NCI-H2196 (cell line): Measurements from ENCODE around the gene BCKDHB.
"Not testable (repeated sequence)": the region's sequence is repeated elsewhere in the genome, so short reads cannot be mapped to it uniquely, and the experiment has no call there.

ENCODE experiments used
- DNase-seq: peaks from one replicate; lab custom pipeline; 2025; ENCODE audit not compliant: unreplicated experiment; lab: John Stamatoyannopoulos, UW

BCKDHB gene

GRCh38 chr6:80254716-80255115 is 148.2 kb downstream of the BCKDHB start:
- no peak for DNase-seq

DNA sequence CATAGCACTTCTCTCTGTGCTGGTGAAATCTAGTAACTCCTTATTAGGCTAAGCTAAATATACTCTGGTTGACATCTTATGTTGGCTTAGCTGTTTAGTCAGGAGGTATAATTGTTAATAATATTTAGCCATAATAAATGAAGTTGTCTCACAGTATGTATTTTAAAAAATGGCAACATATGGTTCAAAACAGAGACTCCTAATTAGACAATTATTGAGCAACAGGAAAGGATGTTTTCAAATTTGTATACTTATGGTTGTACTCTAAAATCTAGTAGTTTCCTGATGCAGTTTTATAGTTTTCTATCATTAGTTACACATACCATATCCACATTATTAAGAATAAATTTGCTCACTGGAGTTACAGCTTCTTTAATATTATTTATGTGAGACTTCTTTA is 150.2 kb downstream of the BCKDHB start:
- no peak for DNase-seq

DNA sequence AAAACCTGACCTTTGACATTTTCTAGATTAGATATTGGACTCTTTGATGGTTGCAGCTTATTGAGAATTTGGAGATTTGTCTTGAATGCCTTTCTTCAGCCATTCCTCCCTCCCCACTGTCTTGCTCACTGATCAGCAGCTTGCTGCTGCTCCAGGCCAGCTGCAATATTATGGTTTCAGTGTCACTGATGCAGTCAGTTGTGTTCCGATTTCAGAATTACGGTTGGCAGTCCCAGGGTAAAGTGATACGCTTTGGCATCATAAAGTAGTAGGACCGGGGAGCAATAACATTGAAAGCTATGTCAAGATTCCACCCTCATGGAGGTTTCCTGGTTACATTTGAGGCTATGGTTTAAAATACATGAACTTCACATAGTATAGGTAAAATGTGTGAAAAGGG is 152.6 kb downstream of the BCKDHB start:
- no peak for DNase-seq

DNA sequence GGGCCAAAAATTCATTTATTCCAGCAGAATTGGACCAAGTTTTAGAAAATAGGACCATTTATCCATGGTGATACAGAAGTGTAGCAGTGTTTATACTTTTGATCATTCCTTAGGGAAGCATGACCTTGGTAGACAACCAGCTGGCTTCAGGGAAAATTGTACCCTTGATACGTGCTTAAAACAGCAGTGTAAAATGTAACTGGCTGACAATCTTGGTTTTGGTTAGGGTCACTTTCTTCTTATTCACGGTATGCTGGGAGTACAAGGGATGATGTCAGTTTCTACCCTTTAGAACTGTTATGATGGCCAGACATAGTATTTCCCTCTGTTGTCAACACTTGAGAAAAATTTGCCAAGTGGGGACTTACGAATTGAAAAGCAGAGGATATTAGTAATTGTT is 157.1 kb downstream of the BCKDHB start:
- DNase-seq: no peak

DNA sequence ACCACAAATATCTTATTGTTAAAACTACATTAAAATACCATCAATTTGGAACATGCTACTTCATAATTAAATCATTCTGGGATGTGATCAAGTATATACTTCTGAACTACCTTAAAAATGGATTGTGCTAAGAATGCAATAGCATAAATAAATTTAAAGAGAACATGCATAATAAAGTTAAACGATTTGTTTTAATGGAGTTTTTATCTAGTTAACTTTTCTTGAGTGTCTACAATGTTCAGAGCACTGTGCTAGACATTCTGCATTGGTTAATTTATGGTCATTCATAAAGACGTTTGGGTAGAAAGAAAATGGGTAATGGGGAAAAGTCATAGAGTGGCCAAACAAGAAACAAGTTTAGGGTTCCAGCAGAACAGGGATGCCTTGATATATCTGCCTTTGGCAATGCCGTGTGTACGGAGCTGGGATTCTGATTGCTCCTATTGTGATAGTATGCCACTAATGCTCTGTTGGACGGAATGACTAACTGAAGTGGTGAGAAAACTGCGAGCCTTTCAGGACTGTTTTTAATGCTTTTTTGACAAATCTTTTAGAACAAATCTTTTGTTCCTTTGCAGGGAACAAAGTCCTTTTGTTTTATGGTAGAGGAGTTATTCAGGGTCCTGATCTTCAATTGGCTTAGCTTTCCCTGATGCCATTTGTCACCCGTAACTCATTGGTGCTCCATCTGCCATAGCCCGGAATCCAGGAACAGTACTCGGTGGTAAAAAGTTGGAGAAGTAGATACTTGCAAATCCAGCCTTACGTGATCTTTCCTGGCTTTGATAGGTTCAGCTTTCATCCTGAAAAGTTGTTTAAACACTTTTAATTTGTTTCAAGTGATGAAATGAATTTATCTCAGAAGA is 162.6 kb downstream of the BCKDHB start:
- DNase-seq: no peak

- DNase-seq: no peak
Observed at GRCh38 chr6:80271074-80271473, 164.6 kb downstream of the BCKDHB start.

DNA sequence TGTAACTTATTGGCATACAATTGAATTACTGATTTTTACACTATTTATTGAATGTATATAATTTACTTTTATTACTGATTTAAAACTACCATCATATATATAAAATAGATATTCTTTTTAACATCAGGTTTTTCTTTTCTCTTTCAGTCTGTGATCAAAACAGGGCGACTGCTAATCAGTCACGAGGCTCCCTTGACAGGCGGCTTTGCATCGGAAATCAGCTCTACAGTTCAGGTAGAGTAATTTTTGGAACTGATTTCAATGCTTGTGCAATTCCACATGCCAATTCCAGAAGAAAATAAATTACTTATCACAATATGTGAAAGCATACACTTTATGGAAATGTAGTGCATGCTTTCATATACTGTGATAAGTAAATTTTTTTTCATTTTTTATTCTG is 166.5 kb downstream of the BCKDHB start:
- no peak for DNase-seq

GRCh38 chr6:80276861-80277260 is 170.4 kb downstream of the BCKDHB start:
- DNase-seq: no peak

DNA sequence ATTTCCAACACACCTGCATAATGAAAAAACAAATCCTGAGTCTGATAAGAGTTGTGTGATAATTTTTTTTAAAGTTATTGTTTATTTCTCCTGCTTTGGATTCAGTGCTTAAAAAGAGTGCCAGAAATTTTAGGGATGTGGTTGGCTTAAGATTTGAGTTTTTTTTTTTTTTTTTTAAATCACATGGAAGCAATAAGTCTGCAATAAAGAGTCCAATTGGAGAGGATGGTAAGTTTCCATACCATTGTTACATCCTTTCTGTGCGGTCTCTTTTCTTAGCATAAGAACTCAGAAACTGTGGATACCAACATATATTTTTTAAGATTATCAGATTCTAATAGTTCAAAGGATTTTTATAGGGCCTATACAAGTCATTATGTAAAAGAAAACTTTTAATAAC is 171.0 kb downstream of the BCKDHB start:
- DNase-seq: no peak

DNA sequence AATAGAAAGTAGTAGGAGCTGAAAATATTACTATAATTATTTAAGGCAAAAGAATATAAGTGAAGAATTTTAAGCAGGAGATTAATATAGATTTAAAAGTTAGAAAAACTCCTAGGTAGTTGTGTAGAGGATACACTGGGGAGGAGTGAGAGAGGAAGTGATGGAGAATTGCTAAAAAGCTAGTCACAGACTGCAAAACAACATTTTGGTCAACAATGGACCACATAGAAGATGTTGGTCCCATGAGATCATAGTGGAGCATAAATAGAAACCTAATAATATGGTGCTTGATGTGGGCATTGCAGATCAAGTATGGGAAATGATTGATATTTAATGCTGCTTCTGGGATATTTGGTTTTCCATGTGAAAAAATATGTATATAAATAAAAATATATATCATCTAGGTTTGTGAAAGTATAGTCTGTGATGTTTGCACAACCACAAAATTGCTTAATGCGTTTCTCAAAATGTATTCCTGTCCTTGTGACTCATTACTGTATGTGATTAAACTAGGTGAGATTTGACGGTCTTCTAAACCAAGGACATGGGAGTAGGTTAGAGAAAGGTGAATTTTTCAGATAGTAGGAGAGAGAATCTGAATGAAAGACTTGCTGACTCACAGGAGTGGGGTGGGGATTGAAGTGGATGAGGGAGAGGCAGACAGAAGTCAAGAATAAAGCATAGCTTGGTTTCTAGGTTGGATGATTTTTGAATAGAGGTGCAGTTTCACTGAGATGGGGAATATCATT is 174.0 kb downstream of the BCKDHB start:
- no peak for DNase-seq

DNA sequence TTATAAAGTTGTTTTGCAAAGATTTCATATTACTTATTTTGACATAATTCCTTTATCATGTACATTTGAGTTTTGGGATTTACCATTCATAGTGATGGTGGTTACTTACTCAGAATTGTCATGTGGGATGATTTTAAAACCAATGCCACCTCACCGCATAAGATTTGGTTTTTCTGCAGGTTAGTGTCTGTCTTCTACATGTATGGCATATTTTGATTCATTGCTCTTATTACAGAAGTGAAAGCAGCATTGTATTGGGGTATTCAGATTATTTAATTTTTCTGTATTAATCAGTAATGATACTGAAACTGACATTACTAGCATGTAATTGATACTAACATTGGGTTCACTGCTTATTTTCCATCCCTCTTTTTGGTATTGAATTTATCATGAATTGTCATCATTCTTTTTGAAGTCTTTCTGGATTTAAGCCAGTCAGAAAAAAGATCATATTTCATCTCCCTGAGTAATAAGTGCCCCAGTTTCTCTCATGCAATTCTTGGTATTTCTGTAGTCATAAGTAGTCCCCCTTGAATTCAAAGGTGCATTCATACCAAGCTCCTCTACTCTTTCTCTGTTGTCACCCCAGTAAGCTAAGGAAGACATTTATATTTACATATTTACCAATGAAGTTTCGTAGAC is 176.6 kb downstream of the BCKDHB start:
- DNase-seq: no peak

GRCh38 chr6:80287112-80287511 is 180.6 kb downstream of the BCKDHB start:
- DNase-seq: no peak

DNA sequence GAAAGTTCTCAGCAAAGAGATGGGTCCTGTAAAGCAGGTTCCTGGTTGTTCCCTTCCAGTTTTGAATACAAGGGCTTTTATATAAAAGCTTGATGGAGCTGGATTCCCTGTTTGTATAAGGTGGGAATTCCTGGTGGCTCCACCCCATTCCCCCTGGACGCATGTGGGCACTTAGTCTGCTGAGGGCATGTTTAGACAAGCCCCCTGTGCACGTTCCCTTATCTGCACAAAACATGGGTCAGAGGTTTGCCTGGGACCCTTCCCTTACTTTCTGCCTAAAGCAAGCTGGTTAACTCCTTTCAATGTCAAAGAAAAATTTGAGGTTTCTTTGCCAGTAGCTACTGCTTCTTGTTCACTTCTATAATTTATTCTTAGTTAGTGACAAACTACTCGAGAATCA is 181.1 kb downstream of the BCKDHB start:
- DNase-seq: no peak

- no peak for DNase-seq
Observed at GRCh38 chr6:80289727-80290126, 183.3 kb downstream of the BCKDHB start.

DNA sequence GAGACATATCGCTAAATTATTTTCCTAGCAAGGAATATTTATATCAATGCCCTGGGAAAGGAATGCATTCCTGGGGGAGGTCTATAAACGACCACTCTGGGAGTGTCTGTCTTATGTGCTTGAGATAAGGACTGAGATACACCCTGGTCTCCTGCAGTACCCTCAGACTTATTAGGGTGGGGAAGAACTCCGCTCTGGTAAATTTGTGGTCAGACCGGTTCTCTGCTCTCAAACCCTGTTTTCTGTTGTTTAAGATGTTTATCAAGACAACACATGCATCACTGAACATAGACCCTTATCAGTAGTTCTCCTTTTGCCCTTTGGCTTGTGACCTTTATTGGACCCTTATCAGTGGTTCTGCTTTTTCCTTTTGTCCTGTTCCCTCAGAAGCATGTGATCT is 188.1 kb downstream of the BCKDHB start:
- not testable (repeated sequence) for DNase-seq

DNA sequence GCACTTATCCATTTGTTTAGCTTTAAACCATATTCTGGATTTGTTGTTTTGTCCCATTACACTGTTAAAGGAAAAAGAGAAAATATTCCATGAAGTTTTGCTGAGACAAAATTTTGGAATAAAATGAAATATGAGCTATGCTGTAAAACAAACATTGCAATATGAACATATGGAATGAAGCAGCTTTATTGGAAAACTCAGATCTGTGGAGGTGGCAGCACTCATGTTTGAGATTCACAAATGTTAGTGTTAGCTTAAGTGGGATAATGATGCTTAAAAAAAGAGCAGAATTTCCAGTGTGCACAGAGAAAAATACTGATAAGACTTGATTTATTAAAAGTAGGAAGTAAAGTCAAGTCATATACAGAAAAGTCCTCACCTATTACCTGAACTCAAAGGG is 196.2 kb downstream of the BCKDHB start:
- DNase-seq: no peak

GRCh38 chr6:80304014-80304413 is 197.5 kb downstream of the BCKDHB start:
- DNase-seq: no peak

GRCh38 chr6:80314531-80314930 is 208.1 kb downstream of the BCKDHB start:
- no peak for DNase-seq

DNA sequence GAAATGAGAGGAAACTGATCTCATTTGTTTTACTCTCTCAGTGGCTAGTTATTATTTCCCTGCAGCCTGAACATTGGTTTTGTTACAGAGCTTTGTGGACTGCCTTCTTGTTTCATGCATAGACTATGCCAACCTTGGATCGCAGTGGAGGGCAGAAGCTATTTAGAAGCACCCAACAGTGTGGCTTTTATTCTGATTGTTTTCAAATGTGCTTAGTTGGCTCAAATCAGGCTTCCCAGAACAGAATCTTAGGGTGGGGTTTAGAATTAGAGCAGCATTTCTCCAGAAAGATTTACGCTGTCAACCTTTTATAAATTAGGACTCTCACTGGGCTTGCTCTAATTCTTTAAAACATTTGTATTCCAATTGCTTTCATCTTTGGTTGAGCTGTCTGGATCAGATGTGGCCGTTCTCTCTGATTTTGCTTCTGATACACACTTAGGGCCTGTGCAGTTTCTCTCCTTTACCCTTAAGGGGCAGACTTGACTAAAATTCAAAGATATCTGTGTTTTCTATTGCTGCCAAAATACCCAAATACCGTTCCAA is 210.3 kb downstream of the BCKDHB start:
- DNase-seq: no peak

DNA sequence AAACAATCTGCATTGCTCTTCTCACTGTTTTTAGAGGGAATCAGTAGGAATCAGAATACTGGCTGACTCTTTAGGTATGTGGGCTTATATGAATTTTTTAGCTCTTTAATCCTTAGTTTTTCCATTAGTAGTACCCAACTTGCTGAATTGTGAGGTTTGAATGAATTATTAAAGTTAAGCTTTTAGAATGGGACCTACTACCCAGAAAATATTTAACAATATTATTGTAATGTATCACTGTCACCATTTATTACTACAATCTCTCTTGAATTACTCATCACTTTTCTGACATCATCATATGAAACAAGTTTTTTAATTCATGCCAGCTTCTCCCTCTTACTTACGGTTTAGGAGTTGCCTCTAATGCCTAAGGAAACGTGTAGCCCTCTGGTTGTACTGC is 212.7 kb downstream of the BCKDHB start:
- no peak for DNase-seq

DNA sequence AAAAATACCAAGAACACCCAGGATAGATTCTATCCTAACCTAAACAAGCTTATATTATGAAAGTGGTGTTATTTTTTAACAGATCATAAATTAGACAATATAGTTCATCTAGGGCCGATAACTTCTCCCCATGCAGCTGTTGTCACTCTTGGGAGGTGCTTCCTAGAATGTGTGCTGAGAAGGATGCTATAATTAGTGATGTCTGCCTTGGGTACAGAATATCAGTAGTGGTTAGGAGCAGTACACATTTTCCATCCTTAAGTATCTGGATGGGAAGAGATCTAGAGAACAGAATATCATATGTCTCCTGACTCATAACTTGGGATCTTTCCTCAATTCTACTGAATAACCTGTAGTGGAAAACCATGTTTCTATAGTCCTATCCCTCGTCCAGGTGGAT is 214.5 kb downstream of the BCKDHB start:
- DNase-seq: no peak

- DNase-seq: no peak
Observed at GRCh38 chr6:80325742-80326141, 219.3 kb downstream of the BCKDHB start.
